Stimulated activated CD8-positive, alpha-beta memory T cell treated with anti-CD3 and anti-CD28 coated beads, Interleukin-2, amount 100 ng/mL, for 48 hours (primary cell): Measurements from ENCODE around the gene ATP4B.

Experiments
- DNase-seq, 2 donors: peaks; one replicate each; pipeline ENCODE4 v3.0.0-alpha.2; 2020; ENCODE audit warnings: low read depth in 2 of 2

ATP4B gene

GRCh38 chr13:113656831-113657671 lies 947 bp downstream of the ATP4B start:
- no peak for DNase-seq

GRCh38 chr13:113656003-113656588 lies 1.9 kb downstream of the ATP4B start:
- DNase-seq: no peak

DNA sequence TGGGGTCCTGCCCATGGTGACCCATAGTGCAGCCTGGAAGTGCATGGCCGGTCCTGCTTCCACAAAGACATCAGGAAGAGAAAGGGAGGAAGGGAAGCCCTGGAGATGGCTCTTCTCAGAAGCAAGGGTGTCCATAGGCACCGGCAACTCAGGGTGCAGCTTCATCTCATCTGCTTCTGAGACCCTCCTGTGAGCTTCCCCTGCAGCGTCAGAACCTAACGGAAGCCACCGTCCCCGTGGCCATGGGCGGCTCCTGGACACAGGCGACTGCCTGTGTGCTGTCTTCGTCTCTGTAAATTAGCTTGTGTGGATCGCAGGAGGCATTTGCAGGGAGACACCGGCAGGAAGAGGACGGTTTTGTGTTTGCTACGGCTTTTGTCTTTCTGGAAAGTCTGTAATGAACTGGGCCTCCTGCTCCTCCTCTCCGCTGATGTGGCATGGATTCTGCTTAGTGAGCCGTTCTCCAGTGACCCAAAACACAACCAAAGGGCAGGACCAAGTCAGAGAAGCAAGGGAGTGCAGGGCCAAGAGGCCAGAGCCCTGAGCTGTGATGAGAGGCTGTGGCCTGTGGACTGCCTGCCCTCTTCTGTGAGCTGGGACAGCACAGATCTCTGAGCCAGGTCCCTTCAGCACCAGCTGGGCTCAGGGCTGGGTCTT lies 2.5 kb downstream of the ATP4B start:
- DNase-seq: no peak

DNA sequence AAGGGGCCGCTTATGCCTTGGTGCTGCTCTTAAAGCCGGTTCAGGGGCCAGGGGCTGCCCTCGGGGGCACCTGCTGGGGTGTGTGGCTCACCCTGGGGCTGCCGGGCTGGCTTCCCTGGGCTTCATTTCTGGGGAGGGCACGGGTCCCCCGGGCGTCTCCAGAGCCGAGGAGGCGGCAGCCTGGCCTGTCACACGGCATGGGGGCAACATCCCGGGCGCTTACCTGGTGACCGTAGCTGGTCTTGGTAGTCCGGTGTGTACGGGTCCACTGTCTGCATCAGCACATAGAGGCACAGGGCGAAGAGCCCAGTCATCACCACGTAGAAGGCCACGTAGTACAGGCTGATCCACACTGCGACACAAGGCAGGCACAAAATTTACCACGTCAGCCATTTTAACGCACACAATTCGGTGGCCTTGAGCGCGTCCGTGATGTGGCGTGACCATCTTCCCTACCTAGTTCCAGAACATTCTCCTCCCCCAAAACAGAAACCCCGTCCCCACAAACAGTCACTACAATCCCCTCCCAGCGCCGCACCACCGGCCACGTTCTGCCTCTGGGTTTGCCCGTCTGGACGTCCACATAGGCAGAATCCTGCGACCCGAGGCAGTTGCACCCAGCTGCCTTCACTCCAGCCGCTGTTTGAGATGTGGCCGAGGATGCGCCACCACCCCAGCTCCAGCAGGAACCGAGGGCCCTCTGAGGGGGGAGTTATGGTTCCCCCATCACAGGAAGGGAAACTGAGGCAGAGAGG lies 3.2 kb downstream of the ATP4B start:
- DNase-seq: no peak

- no peak for DNase-seq
These were observed 3.8 kb downstream of the ATP4B start for GRCh38 chr13:113654175-113654560.

GRCh38 chr13:113653264-113654174 lies 4.5 kb downstream of the ATP4B start:
- DNase-seq: no peak

DNA sequence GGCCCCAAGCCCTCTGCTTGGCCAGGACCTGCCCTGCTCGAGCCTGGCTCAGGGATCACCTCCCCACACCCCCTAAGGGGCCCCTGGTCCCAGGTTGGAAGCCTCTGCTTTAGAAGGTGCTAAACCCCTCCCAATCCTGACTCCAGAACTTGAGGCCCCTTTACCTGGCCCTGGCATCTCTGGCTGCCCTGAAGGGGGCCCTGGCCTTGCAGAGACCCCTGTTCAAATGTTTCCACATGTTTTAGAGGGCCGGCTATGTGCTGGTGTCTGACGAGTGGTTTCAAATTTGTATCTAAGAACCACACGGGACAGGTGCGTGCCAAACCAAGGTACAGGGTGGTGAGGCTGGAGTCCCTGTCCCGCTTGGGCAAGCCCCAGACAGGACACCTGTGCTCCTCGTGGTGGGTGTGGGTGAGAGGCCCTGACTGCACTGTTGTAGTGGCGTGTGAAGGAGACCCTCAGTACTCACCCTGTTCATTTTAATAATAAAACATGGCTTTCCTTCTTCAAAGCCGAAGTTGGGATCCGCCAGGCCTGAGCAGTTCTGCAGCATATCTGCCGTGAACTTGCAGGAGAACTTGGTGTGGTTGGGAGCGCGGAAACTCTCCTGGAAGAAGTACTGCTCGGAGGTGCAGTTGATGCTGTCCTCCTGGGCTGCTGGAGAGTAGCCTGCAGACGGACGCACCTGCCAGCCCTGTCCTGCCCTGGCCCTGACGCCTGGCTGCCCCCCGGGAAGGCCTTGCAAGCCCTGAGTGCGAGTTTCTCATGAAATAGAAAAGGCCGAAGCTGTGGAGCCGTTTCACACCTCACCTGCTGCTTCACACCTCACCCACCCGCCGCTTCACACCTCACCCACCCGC lies 5.4 kb downstream of the ATP4B start:
- DNase-seq: no peak

DNA sequence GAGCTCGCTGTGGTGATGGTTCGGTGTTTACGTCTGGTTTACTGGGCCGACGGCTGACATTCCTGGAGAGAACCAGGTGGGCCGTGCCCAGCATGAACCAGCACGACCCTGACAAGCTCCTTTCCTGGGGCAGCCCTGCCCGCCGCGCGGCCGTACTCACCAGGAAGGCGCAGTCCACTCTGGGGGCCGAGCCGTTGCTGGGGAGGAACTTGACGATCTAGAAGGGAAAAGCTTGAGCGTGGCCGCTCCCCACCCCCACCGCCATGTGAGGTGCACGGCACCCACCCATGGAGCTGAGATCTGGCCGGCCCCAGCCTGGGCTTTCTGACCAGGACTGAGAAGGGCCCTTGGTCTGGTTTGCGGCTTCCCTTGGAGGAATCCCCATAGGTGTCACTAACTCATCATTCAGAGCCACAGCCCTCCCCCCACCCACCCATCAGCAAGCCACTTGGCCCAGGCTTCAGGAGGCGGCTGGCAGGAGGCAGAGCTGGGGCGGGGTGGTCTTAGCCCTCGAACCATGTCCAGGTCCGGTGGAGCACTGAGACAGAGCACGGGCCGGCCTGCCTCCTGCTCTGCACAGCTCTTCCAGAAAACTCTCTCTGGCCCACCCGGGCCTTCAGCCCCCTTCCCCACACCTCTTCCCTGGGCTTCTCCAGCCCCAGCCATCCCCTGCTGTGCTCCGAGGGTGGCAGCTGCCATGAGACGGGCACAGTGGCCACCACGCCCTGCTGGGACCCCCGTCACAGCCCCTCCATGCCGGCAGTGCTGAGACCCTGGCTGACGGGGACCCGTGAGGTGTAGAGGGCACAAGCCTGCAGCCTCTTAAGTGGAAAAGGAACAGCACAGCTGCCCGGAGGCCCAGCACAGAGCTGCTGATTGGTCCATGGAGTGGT lies 6.2 kb downstream of the ATP4B start:
- DNase-seq: no peak

GRCh38 chr13:113650731-113651148 lies 7.3 kb downstream of the ATP4B start:
- no peak for DNase-seq

DNA sequence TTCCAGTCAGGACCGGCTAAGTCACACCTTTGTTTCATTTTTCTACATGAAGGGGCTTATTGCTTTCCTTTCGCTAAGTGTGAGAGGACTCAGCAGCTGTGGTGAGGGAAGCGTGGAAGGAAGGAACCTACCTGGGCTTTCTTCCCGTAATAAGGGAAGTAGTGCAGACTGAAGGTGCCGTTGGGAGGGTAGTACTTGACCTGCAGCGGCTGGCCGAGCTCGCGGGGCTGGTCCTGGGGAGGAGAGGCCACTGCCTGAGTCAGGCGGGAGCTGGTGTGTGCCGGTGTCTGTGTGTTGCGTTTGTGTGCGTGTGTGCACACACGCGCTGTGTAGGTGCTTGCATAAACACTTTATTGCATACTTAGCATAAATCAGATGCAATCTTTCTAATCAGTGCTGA lies 7.7 kb downstream of the ATP4B start:
- DNase-seq: no peak

GRCh38 chr13:113649212-113649611 lies 8.8 kb downstream of the ATP4B start:
- DNase-seq: no peak

DNA sequence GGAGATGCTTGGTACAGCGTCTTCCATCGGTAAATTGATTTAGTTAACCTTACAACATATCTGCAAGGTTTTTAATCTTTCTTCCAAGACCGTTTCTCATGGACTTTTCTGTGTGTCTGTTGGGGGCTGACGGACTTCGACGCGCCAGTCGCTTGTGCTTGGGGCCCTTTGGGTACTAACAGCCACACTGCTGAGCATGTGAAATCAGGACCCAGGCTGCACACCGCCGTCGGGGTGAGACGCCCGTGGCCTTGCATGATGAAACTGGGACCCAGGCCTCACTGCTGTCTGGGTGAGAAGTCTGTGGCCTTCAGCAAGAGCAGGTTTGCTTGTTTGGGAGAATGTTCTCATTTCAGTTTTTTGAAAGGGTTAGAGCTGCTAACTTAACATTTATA lies 9.8 kb downstream of the ATP4B start:
- no peak for DNase-seq

- DNase-seq: no peak
These were observed 10.4 kb downstream of the ATP4B start for GRCh38 chr13:113647351-113648215.

GRCh38 chr13:113646921-113647340 lies 11.1 kb downstream of the ATP4B start:
- DNase-seq: no peak

DNA sequence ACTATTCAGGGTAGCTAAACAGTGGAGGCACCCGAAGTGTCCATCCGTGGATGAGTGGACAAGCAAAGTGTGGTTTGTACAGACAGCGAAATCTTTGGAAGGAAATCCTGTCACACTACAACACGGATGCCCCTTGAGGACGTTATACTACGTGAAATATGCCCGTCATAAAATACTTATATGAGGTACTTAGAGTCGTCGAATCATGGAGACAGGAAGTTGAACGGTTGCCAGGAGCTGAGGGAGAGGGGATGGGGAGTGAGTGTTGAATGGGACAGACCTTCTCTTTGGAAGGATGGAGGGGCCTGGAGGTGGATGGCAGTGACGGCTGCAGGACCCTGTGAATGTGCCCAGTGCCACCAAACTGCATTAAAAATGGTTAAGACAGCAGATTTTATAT lies 11.6 kb downstream of the ATP4B start:
- DNase-seq: no peak

DNA sequence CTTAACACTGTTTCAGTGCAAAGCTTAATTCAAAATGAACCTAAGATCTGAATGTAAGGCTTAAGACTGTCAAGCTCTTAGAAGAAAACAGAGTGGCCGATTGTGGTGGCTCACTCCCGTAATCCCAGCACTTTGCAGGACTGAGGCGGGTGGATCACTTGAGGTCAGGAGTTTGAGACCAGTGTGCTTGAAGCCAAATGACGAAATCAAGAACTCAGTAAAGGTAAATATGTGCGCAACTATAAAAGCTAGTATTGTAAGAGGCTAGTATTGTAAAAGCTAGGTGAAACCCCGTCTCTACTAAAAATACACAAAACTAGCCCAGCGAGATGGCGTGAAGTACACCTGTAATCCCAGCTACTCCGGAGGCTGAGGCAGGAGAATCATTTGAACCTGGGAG lies 12.7 kb downstream of the ATP4B start:
- DNase-seq: no peak

- no peak for DNase-seq
These were observed 13.2 kb downstream of the ATP4B start for GRCh38 chr13:113644800-113645199.

DNA sequence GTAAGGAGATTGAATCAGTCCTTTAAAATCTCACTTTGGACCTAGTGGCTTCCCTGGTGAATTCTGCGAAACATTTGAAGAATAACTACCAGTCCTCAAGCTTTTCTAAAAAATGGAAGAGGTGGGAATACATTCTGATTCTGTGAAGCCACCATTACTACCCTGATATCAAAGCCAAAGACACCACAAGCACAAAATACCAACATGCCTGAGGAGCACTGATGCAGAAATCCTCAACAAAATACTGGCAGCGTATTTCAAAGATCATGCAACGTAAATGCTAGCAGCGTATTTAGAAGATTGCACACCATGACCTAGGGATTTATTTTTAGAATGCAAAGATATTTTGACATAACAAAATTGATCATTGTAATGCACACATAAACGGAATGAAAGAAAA lies 14.4 kb downstream of the ATP4B start:
- DNase-seq: no peak
